BE2C (cell line): ENCODE data around the gene GPR42.

Experiments used
- DNase-seq: peaks from one replicate; pipeline ENCODE4 v3.0.0-alpha.2; 2020
- H3K27me3 ChIP-seq: fragments of 250-450 bp; sonication (Bioruptor Pico); 2 replicates; pipeline ENCODE4 v1.5.1; 2020; ENCODE audit warnings: mild to moderate bottlenecking
- H3K36me3 ChIP-seq: fragments of 250-450 bp; sonication (Bioruptor Pico); 2 replicates; pipeline ENCODE4 v1.5.1; 2020; ENCODE audit warnings: mild to moderate bottlenecking
- H3K4me1 ChIP-seq: fragments of 250-450 bp; sonication (Bioruptor Pico); 2 replicates; pipeline ENCODE4 v1.5.1; 2020
- H3K4me3 ChIP-seq: 2 replicates; pipeline ENCODE4 v1.5.1; 2011; ENCODE audit warnings: low read depth, low read length
- H3K9me3 ChIP-seq: fragments of 250-450 bp; sonication (Bioruptor Pico); 2 replicates; pipeline ENCODE4 v1.5.1; 2020
- CTCF ChIP-seq: IDR thresholded peaks from 2 replicates; pipeline ENCODE4 v1.5.1; 2012; ENCODE audit warnings: mild to moderate bottlenecking, low read depth, low read length

GPR42 gene

GRCh38 chr19:35344511-35345031 lies 26.3 kb upstream of the GPR42 start:
- no peaks in the 10 kb centered on the region for H3K4me1 ChIP-seq
- no peak for TF ChIP-seq CTCF
- DNase-seq: no peak
- no peaks in the 10 kb centered on the region for H3K27me3 ChIP-seq
- H3K36me3 ChIP-seq: no peaks in the 10 kb centered on the region
- no peak overlapping the region for H3K4me3 ChIP-seq
- H3K9me3 ChIP-seq: no peaks in the 10 kb centered on the region

GRCh38 chr19:35345671-35346111 lies 25.2 kb upstream of the GPR42 start:
- Histone ChIP-seq H3K4me1 (no peaks in the 10 kb centered on the region), H3K4me3 (no peak overlapping the region), H3K36me3 (no peaks in the 10 kb centered on the region), H3K9me3 (no peaks in the 10 kb centered on the region), H3K27me3 (no peaks in the 10 kb centered on the region)
- DNase-seq: no peak
- no peak for TF ChIP-seq CTCF

- TF ChIP-seq CTCF: no peak
- Histone ChIP-seq H3K9me3 (no peaks in the 10 kb centered on the region), H3K4me1 (no peaks in the 10 kb centered on the region), H3K36me3 (no peaks in the 10 kb centered on the region), H3K4me3 (no peak overlapping the region), H3K27me3 (no peaks in the 10 kb centered on the region)
- no peak for DNase-seq
These were observed 24.4 kb upstream of the GPR42 start for GRCh38 chr19:35346193-35347052.

- DNase-seq: no peak
- H3K36me3 ChIP-seq: no peaks in the 10 kb centered on the region
- no peaks in the 10 kb centered on the region for H3K4me1 ChIP-seq
- no peaks in the 10 kb centered on the region for H3K27me3 ChIP-seq
- no peak for TF ChIP-seq CTCF
- H3K9me3 ChIP-seq: no peaks in the 10 kb centered on the region
- no peak within 1 kb of the TSS for H3K4me3 ChIP-seq
These were observed 23.5 kb upstream of the GPR42 start, which contains the start of gene FFAR1 for GRCh38 chr19:35347171-35347929. Gene FFAR1, plus strand, starts transcription at chr19:35347902. Its CDS starts 3,650 bp downstream, at chr19:35351552.

- Histone ChIP-seq H3K9me3 (no peaks in the 10 kb centered on the region), H3K4me3 (no peak overlapping the region), H3K27me3 (no peaks in the 10 kb centered on the region), H3K4me1 (no peaks in the 10 kb centered on the region), H3K36me3 (no peaks in the 10 kb centered on the region)
- DNase-seq: no peak
- TF ChIP-seq CTCF: no peak
These were observed 23.0 kb upstream of the GPR42 start for GRCh38 chr19:35347930-35348298.
